ENCODE data around the gene MYO18A.

Gene MYO18A

GRCh38 chr17:29158488-29159275, 21.5 kb downstream of the MYO18A start:
- Histone ChIP-seq H2BK15ac (replicated peaks; ENCODE audit: low read depth) (no peak overlapping the region), H3K4me1 (ENCODE audit: control insufficient read depth, low read depth, low read length) (peaks cover 15% of the 10 kb centered on the region), H3K18ac (ENCODE audit: low read length) (no peak overlapping the region), H3K23ac (ENCODE audit: low read length) (no peak overlapping the region), H2BK120ac (ENCODE audit: low read depth, low read length) (no peak overlapping the region), H4K5ac (ENCODE audit: low read length) (no peak overlapping the region), H2AK5ac (ENCODE audit: low read length) (no peak overlapping the region), H2BK5ac (ENCODE audit: low read length) (no peak overlapping the region), H3K4me3 (ENCODE audit: low read length) (no peak overlapping the region), H3K36me3 (ENCODE audit: control insufficient read depth, insufficient read depth, low read length) (no peaks in the 10 kb centered on the region), H3K27ac (ENCODE audit: low read depth, low read length) (no peak overlapping the region), H4K8ac (ENCODE audit: low read depth, low read length) (no peak overlapping the region), H3K9ac (ENCODE audit: low read length) (no peak overlapping the region), H3K79me1 (ENCODE audit: low read length) (peaks cover 3% of the 10 kb centered on the region), H3K4ac (ENCODE audit: low read depth, low read length) (no peak overlapping the region), H3K27me3 (ENCODE audit: insufficient read depth, low read length, poor library complexity) (no peaks in the 10 kb centered on the region), H3K4me2 (ENCODE audit: low read length) (no peak overlapping the region), H3K56ac (ENCODE audit: low read length) (peak overlapping the region; percentile 27), H3K79me2 (ENCODE audit: control insufficient read depth, insufficient read depth, low read length) (no peaks in the 10 kb centered on the region)
- DNase-seq = peak; percentile 52
- WGBS (ENCODE audit: extremely low coverage, insufficient coverage, low lambda C conversion rate) = no CpG with 5 or more reads among the region's 13 CpGs

- H3K56ac ChIP-seq (ENCODE audit: low read length) = no peak overlapping the region
- H3K18ac ChIP-seq (ENCODE audit: low read length) = no peak overlapping the region
- no peak for DNase-seq
- no peak overlapping the region for H3K4me3 ChIP-seq (ENCODE audit: low read length)
- H3K79me1 ChIP-seq (ENCODE audit: low read length) = peaks cover 3% of the 10 kb centered on the region
- H3K36me3 ChIP-seq (ENCODE audit: control insufficient read depth, insufficient read depth, low read length) = no peaks in the 10 kb centered on the region
- no peak overlapping the region for H2BK120ac ChIP-seq (ENCODE audit: low read depth, low read length)
- H3K4me1 ChIP-seq (ENCODE audit: control insufficient read depth, low read depth, low read length) = peaks cover 15% of the 10 kb centered on the region
- H3K23ac ChIP-seq (ENCODE audit: low read length) = no peak overlapping the region
- no peaks in the 10 kb centered on the region for H3K27me3 ChIP-seq (ENCODE audit: insufficient read depth, low read length, poor library complexity)
- no peaks in the 10 kb centered on the region for H3K79me2 ChIP-seq (ENCODE audit: control insufficient read depth, insufficient read depth, low read length)
- H4K5ac ChIP-seq (ENCODE audit: low read length) = no peak overlapping the region
- H2BK5ac ChIP-seq (ENCODE audit: low read length) = no peak overlapping the region
- H3K4ac ChIP-seq (ENCODE audit: low read depth, low read length) = no peak overlapping the region
- no peak overlapping the region for H2BK15ac ChIP-seq (replicated peaks; ENCODE audit: low read depth)
- no peak overlapping the region for H3K27ac ChIP-seq (ENCODE audit: low read depth, low read length)
- no peak overlapping the region for H4K8ac ChIP-seq (ENCODE audit: low read depth, low read length)
- no peak overlapping the region for H3K9ac ChIP-seq (ENCODE audit: low read length)
- no peak overlapping the region for H3K4me2 ChIP-seq (ENCODE audit: low read length)
- no CpG with 5 or more reads among the region's 11 CpGs for WGBS (ENCODE audit: extremely low coverage, insufficient coverage, low lambda C conversion rate)
- no peak overlapping the region for H2AK5ac ChIP-seq (ENCODE audit: low read length)
These were observed 22.1 kb downstream of the MYO18A start for GRCh38 chr17:29158096-29158487.

- no peak overlapping the region for H3K9ac ChIP-seq (ENCODE audit: low read length)
- H2BK15ac ChIP-seq (replicated peaks; ENCODE audit: low read depth) = no peak overlapping the region
- no peak overlapping the region for H3K4me3 ChIP-seq (ENCODE audit: low read length)
- no peaks in the 10 kb centered on the region for H3K36me3 ChIP-seq (ENCODE audit: control insufficient read depth, insufficient read depth, low read length)
- no peak overlapping the region for H4K8ac ChIP-seq (ENCODE audit: low read depth, low read length)
- no peak overlapping the region for H4K5ac ChIP-seq (ENCODE audit: low read length)
- H2BK120ac ChIP-seq (ENCODE audit: low read depth, low read length) = no peak overlapping the region
- no peak overlapping the region for H3K4ac ChIP-seq (ENCODE audit: low read depth, low read length)
- no peak overlapping the region for H2BK5ac ChIP-seq (ENCODE audit: low read length)
- DNase-seq = no peak
- no peaks in the 10 kb centered on the region for H3K79me2 ChIP-seq (ENCODE audit: control insufficient read depth, insufficient read depth, low read length)
- H3K4me1 ChIP-seq (ENCODE audit: control insufficient read depth, low read depth, low read length) = peaks cover 15% of the 10 kb centered on the region
- H3K27ac ChIP-seq (ENCODE audit: low read depth, low read length) = no peak overlapping the region
- H3K27me3 ChIP-seq (ENCODE audit: insufficient read depth, low read length, poor library complexity) = no peaks in the 10 kb centered on the region
- H3K4me2 ChIP-seq (ENCODE audit: low read length) = no peak overlapping the region
- H3K56ac ChIP-seq (ENCODE audit: low read length) = peak overlapping the region; percentile 42
- no peak overlapping the region for H3K18ac ChIP-seq (ENCODE audit: low read length)
- H3K79me1 ChIP-seq (ENCODE audit: low read length) = peaks cover 3% of the 10 kb centered on the region
- no CpG with 5 or more reads among the region's 1 CpG for WGBS (ENCODE audit: extremely low coverage, insufficient coverage, low lambda C conversion rate)
- no peak overlapping the region for H3K23ac ChIP-seq (ENCODE audit: low read length)
- H2AK5ac ChIP-seq (ENCODE audit: low read length) = no peak overlapping the region
These were observed 22.9 kb downstream of the MYO18A start for GRCh38 chr17:29157310-29157709.

- peak overlapping the region; percentile 61 for H2BK5ac ChIP-seq (ENCODE audit: low read length)
- H3K4ac ChIP-seq (ENCODE audit: low read depth, low read length) = no peak overlapping the region
- peaks cover 19% of the 10 kb centered on the region for H3K4me1 ChIP-seq (ENCODE audit: control insufficient read depth, low read depth, low read length)
- H4K5ac ChIP-seq (ENCODE audit: low read length) = no peak overlapping the region
- no peak overlapping the region for H3K4me3 ChIP-seq (ENCODE audit: low read length)
- H3K56ac ChIP-seq (ENCODE audit: low read length) = peak overlapping the region; percentile 42
- H2AK5ac ChIP-seq (ENCODE audit: low read length) = peak overlapping the region; percentile 43
- H3K79me1 ChIP-seq (ENCODE audit: low read length) = peaks cover 3% of the 10 kb centered on the region
- H3K36me3 ChIP-seq (ENCODE audit: control insufficient read depth, insufficient read depth, low read length) = no peaks in the 10 kb centered on the region
- no peak for DNase-seq
- H2BK15ac ChIP-seq (replicated peaks; ENCODE audit: low read depth) = no peak overlapping the region
- H3K79me2 ChIP-seq (ENCODE audit: control insufficient read depth, insufficient read depth, low read length) = no peaks in the 10 kb centered on the region
- no peak overlapping the region for H3K27ac ChIP-seq (ENCODE audit: low read depth, low read length)
- H3K27me3 ChIP-seq (ENCODE audit: insufficient read depth, low read length, poor library complexity) = no peaks in the 10 kb centered on the region
- no peak overlapping the region for H3K4me2 ChIP-seq (ENCODE audit: low read length)
- H3K9ac ChIP-seq (ENCODE audit: low read length) = no peak overlapping the region
- no CpG with 5 or more reads among the region's 6 CpGs for WGBS (ENCODE audit: extremely low coverage, insufficient coverage, low lambda C conversion rate)
- no peak overlapping the region for H4K8ac ChIP-seq (ENCODE audit: low read depth, low read length)
- H2BK120ac ChIP-seq (ENCODE audit: low read depth, low read length) = no peak overlapping the region
- peak overlapping the region; percentile 2 for H3K18ac ChIP-seq (ENCODE audit: low read length)
- H3K23ac ChIP-seq (ENCODE audit: low read length) = peak overlapping the region; percentile 57
These were observed 23.4 kb downstream of the MYO18A start for GRCh38 chr17:29156781-29157180.

- H3K27ac ChIP-seq (ENCODE audit: low read depth, low read length) = peak overlapping the region; percentile 68
- peaks cover 25% of the 10 kb centered on the region for H3K4me1 ChIP-seq (ENCODE audit: control insufficient read depth, low read depth, low read length)
These were observed 24.2 kb downstream of the MYO18A start for GRCh38 chr17:29155966-29156338.

More at GRCh38 chr17:29155966-29156338, 24.2 kb downstream of the MYO18A start:
- Histone ChIP-seq H3K56ac (ENCODE audit: low read length) (peak overlapping the region; percentile 34), H2BK15ac (replicated peaks; ENCODE audit: low read depth) (no peak overlapping the region), H3K79me2 (ENCODE audit: control insufficient read depth, insufficient read depth, low read length) (no peaks in the 10 kb centered on the region), H2BK120ac (ENCODE audit: low read depth, low read length) (no peak overlapping the region), H3K4me2 (ENCODE audit: low read length) (no peak overlapping the region), H2BK5ac (ENCODE audit: low read length) (peak overlapping the region; percentile 81), H3K9ac (ENCODE audit: low read length) (peak overlapping the region; percentile 43), H3K79me1 (ENCODE audit: low read length) (peaks cover 3% of the 10 kb centered on the region), H3K4me3 (ENCODE audit: low read length) (no peak overlapping the region), H4K8ac (ENCODE audit: low read depth, low read length) (no peak overlapping the region), H3K23ac (ENCODE audit: low read length) (no peak overlapping the region), H3K4ac (ENCODE audit: low read depth, low read length) (peak overlapping the region; percentile 28), H2AK5ac (ENCODE audit: low read length) (peak overlapping the region; percentile 90), H3K27me3 (ENCODE audit: insufficient read depth, low read length, poor library complexity) (no peaks in the 10 kb centered on the region), H3K18ac (ENCODE audit: low read length) (peak overlapping the region; percentile 2), H4K5ac (ENCODE audit: low read length) (no peak overlapping the region), H3K36me3 (ENCODE audit: control insufficient read depth, insufficient read depth, low read length) (no peaks in the 10 kb centered on the region)
- peak; percentile 97 for DNase-seq
- no CpG with 5 or more reads among the region's 3 CpGs for WGBS (ENCODE audit: extremely low coverage, insufficient coverage, low lambda C conversion rate)

Measured in mesendoderm (in vitro differentiated cells).